ENCODE measurements around the gene TRIM15. TPM values are rescaled to one million over a fixed set of nuclear protein-coding genes. Genes with fewer than 3 reads are reported as not detected.
"Not testable (repeated sequence)": the region's sequence is repeated elsewhere in the genome, so short reads cannot be mapped to it uniquely, and the experiment has no call there.

TRIM15 gene
- total RNA-seq, 1 donor, result not detected

DNA sequence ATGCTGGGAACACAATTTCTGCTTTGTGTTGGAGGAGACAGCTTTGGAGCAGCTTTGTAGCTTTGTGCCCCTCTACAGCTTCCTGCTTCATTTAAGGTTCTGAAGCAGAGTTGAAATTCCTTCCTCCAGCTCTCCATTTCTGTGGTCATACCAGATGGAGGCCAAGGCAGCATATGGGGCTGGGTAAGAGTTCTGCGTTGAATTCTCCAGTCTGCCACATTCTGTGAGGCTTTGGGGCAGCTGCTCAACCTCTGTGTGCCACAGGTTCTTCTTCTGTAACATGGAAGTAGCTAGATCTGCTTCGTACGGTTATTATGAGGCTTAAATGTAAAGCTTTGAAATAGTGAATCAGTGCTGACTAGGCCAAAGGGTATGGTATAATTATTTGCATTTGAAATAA, 52.8 kb downstream of the TRIM15 start:
- H3K4me3 ChIP-seq (ENCODE audit: insufficient read depth, low read length), result no peak overlapping the region
- no peaks in the 10 kb centered on the region for H3K27me3 ChIP-seq (ENCODE audit: insufficient read depth, low read length)
- H3K27ac ChIP-seq (ENCODE audit: low read depth, low read length), result no peak overlapping the region
- H4K20me1 ChIP-seq (ENCODE audit: insufficient read depth, low read length), result no peaks in the 10 kb centered on the region
- no peak overlapping the region for H2AFZ ChIP-seq (ENCODE audit: low read length)
- peaks cover 23% of the 10 kb centered on the region for H3K4me1 ChIP-seq (ENCODE audit: insufficient read depth, low read length)
- H3K9me3 ChIP-seq (ENCODE audit: low read depth, low read length), result no peaks in the 10 kb centered on the region
- TF ChIP-seq, protein P1, sequence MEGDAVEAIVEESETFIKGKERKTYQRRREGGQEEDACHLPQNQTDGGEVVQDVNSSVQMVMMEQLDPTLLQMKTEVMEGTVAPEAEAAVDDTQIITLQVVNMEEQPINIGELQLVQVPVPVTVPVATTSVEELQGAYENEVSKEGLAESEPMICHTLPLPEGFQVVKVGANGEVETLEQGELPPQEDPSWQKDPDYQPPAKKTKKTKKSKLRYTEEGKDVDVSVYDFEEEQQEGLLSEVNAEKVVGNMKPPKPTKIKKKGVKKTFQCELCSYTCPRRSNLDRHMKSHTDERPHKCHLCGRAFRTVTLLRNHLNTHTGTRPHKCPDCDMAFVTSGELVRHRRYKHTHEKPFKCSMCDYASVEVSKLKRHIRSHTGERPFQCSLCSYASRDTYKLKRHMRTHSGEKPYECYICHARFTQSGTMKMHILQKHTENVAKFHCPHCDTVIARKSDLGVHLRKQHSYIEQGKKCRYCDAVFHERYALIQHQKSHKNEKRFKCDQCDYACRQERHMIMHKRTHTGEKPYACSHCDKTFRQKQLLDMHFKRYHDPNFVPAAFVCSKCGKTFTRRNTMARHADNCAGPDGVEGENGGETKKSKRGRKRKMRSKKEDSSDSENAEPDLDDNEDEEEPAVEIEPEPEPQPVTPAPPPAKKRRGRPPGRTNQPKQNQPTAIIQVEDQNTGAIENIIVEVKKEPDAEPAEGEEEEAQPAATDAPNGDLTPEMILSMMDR (IDR thresholded peaks at IDR 0.05; ENCODE audit: extremely low read depth, low read depth, low read length), result no peak
- peaks cover 20% of the 10 kb centered on the region for H3K79me2 ChIP-seq (ENCODE audit: insufficient read depth, low read length)
- H3K4me2 ChIP-seq (ENCODE audit: insufficient read depth, low read length), result no peak overlapping the region
- H3K36me3 ChIP-seq (ENCODE audit: insufficient read depth, low read length), result no peaks in the 10 kb centered on the region
- DNase-seq (ENCODE audit: insufficient read length, low spot score, missing footprints), result no peak

DNA sequence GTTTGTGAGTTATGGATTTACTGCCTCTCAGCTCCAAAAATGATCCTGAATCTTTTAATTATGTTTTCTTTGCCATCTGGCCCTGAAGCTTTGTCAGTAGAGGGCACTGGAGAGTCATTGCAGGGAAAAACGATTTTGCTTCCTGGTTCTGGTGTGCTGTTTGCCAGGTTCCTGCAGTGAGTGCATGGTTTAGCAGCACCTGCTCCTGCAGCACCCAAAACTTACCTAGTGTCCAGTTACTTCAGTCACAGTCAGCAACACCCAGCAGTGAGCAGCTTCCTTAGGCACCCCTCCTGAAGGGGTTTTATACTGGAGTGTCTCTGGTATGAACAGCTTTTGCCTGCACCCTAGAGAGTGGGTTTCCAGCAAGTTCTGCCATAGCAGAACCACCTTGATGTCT, 55.9 kb downstream of the TRIM15 start:
- DNase-seq (ENCODE audit: insufficient read length, low spot score, missing footprints), result peak; percentile 93
- Histone ChIP-seq H3K36me3 (ENCODE audit: insufficient read depth, low read length) (no peaks in the 10 kb centered on the region), H3K9me3 (ENCODE audit: low read depth, low read length) (no peaks in the 10 kb centered on the region), H3K4me3 (ENCODE audit: insufficient read depth, low read length) (no peak overlapping the region), H4K20me1 (ENCODE audit: insufficient read depth, low read length) (no peaks in the 10 kb centered on the region), H3K27me3 (ENCODE audit: insufficient read depth, low read length) (no peaks in the 10 kb centered on the region), H3K4me2 (ENCODE audit: insufficient read depth, low read length) (no peak overlapping the region), H2AFZ (ENCODE audit: low read length) (no peak overlapping the region), H3K4me1 (ENCODE audit: insufficient read depth, low read length) (peaks cover 5% of the 10 kb centered on the region), H3K79me2 (ENCODE audit: insufficient read depth, low read length) (no peaks in the 10 kb centered on the region), H3K27ac (ENCODE audit: low read depth, low read length) (no peak overlapping the region)
- TF ChIP-seq, protein P1 (IDR thresholded peaks at IDR 0.05; ENCODE audit: extremely low read depth, low read depth, low read length), result peak; percentile 90

DNA sequence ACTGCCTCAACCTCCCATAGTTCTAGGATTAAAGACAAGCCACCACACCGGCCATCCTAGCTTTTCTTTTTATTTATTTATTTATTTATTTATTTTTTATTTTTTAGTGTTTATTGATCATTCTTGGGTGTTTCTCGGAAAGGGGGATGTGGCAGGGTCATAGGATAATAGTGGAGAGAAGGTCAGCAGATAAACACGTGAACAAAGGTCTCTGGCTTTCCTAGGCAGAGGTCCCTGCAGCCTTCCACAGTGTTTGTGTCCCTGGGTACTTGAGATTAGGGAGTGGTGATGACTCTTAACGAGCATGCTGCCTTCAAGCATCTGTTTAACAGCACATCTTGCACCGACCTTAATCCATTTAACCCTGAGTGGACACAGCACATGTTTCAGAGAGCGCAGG, 58.0 kb downstream of the TRIM15 start:
- not testable (repeated sequence) for H3K4me2 ChIP-seq (ENCODE audit: insufficient read depth, low read length); H4K20me1 ChIP-seq (ENCODE audit: insufficient read depth, low read length); H3K36me3 ChIP-seq (ENCODE audit: insufficient read depth, low read length); H3K27ac ChIP-seq (ENCODE audit: low read depth, low read length); H3K4me3 ChIP-seq (ENCODE audit: insufficient read depth, low read length); H3K79me2 ChIP-seq (ENCODE audit: insufficient read depth, low read length); DNase-seq (ENCODE audit: insufficient read length, low spot score, missing footprints); H3K4me1 ChIP-seq (ENCODE audit: insufficient read depth, low read length); H3K27me3 ChIP-seq (ENCODE audit: insufficient read depth, low read length); H2AFZ ChIP-seq (ENCODE audit: low read length); H3K9me3 ChIP-seq (ENCODE audit: low read depth, low read length)

DNA sequence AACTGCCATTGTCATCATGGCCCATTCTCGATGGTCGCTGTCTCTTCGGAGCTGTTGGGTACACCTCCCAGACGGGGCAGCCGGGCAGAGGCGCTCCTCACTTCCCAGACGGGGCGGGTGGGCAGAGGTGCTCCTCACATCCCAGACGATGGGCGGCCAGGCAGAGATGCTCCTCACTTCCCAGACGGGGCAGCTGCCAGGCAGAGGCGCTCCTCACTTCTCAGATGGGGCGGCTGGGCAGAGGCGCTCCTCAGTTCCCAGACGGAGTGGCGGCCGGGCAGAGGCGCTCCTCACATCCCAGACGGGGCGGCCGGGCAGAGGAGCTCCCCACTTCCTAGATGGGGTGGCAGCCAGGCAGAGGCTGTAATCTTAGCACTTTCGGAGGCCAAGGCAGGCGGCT, 58.6 kb downstream of the TRIM15 start:
- not testable (repeated sequence) for H2AFZ ChIP-seq (ENCODE audit: low read length); H3K4me2 ChIP-seq (ENCODE audit: insufficient read depth, low read length); H3K79me2 ChIP-seq (ENCODE audit: insufficient read depth, low read length); H3K36me3 ChIP-seq (ENCODE audit: insufficient read depth, low read length); H3K4me3 ChIP-seq (ENCODE audit: insufficient read depth, low read length); H3K4me1 ChIP-seq (ENCODE audit: insufficient read depth, low read length); H4K20me1 ChIP-seq (ENCODE audit: insufficient read depth, low read length); H3K27me3 ChIP-seq (ENCODE audit: insufficient read depth, low read length); H3K9me3 ChIP-seq (ENCODE audit: low read depth, low read length); DNase-seq (ENCODE audit: insufficient read length, low spot score, missing footprints); H3K27ac ChIP-seq (ENCODE audit: low read depth, low read length)

Small RNA genes within 50 kb of the gene (small RNA-seq; reads per million reads assigned to genes)
- gene RF00554, result not detected

Other genes with a start within 250 kb of the TRIM15 start
- gene HLA-A, start 221.0 kb upstream of the TRIM15 start, total RNA-seq, result 268 and 292 TPM in 2 replicates
- gene POLR1H, start 102.3 kb upstream of the TRIM15 start, total RNA-seq, result 16.8 and 21.4 TPM in 2 replicates
- gene PPP1R11, start 96.3 kb upstream of the TRIM15 start, total RNA-seq, result 35.1 TPM in 2 replicates
- not detected in 2 replicates for gene RNF39, start 87.8 kb upstream of the TRIM15 start, total RNA-seq
- gene TRIM31, start 50.5 kb upstream of the TRIM15 start, total RNA-seq, result not detected in 2 replicates
- not detected in 2 replicates for gene TRIM40, start 27.4 kb upstream of the TRIM15 start, total RNA-seq
- not detected in 2 replicates for gene TRIM10, start 2.3 kb upstream of the TRIM15 start, total RNA-seq
- 20.6 and 29.3 TPM in 2 replicates for gene TRIM26, start 49.9 kb downstream of the TRIM15 start, total RNA-seq
- gene TRIM39, start 163.4 kb downstream of the TRIM15 start, total RNA-seq, result 12.1 and 14.5 TPM in 2 replicates
- 23.9 and 24.6 TPM in 2 replicates for gene RPP21, start 181.6 kb downstream of the TRIM15 start, total RNA-seq

All from osteoblast (primary cell).